ENCODE results near the gene LIF. TPM values are rescaled to one million over a fixed set of nuclear protein-coding genes. Genes with fewer than 3 reads are reported as not detected.

Gene LIF
- total and polyA plus RNA-seq, 2 donors (not counting 3 experiments of a cell fraction or from before 2014, with no cell fraction given), result 0.12 to 0.27 TPM

- Histone ChIP-seq H3K4me1 (ENCODE audit: control insufficient read depth, extremely low read depth, insufficient read depth, low read length) (no peaks in the 10 kb centered on the region), H3K9me1 (replicated peaks; ENCODE audit: control insufficient read depth, extremely low read depth, insufficient read depth, low read length) (no peaks in the 10 kb centered on the region), H3K36me3 (ENCODE audit: control insufficient read depth in 2 of 2, extremely low read depth in 1 of 2, insufficient read depth in 2 of 2, low read length in 2 of 2) (no peaks in the 10 kb centered on the region), H4K20me1 (replicated peaks; ENCODE audit: control insufficient read depth, extremely low read depth, insufficient read depth, low read length) (no peaks in the 10 kb centered on the region), H3K27me3 (ENCODE audit: control insufficient read depth in 2 of 2, insufficient read depth in 2 of 2, low read length in 2 of 2) (peaks cover 12 to 19% of the 10 kb centered on the region in 2 experiments), H3K9ac (replicated peaks; ENCODE audit: extremely low read depth, insufficient read depth, low read length) (no peak overlapping the region), H3K27ac (ENCODE audit: insufficient read depth, low read depth, low read length) (no peak overlapping the region), H2AFZ (ENCODE audit: low read depth, low read length) (no peak overlapping the region), H3K9me3 (replicated peaks; ENCODE audit: control insufficient read depth, insufficient read depth, low read length) (no peaks in the 10 kb centered on the region), H3K79me2 (ENCODE audit: control insufficient read depth, insufficient read depth, low read length) (no peaks in the 10 kb centered on the region), H3K4me2 (ENCODE audit: insufficient read depth, low read length) (no peak overlapping the region), H3K4me3 (replicated peaks in 1 of 3; ENCODE audit: insufficient read depth in 1 of 3, low read depth in 1 of 3, low read length in 3 of 3) (no peak overlapping the region)
- dilution Hi-C loops (cut with MboI; ENCODE audit: extremely low pct_ligation_motif_present, low sequenced_read_pairs) (no loop called here), intact Hi-C loops (cut with micrococcal nuclease) (no loop called here)
- no peak for DNase-seq (ENCODE audit: low read depth, low spot score)
- TF ChIP-seq JUN (IDR thresholded peaks at IDR 0.05; ENCODE audit: borderline replicate concordance, insufficient read depth, insufficient read length, low read depth), result no peak
- TF ChIP-seq CTCF (IDR thresholded peaks at IDR 0.05; ENCODE audit: extremely low read depth in 1 of 2, insufficient read depth in 1 of 2, low read depth in 1 of 2, low read length in 2 of 2), result no peak
- TF ChIP-seq GATA2 (IDR thresholded peaks at IDR 0.05; ENCODE audit: insufficient read depth, insufficient read length, low read depth, low read length), result no peak
- TF ChIP-seq POLR2AphosphoS5 (IDR thresholded peaks at IDR 0.05; ENCODE audit: insufficient read depth, low read depth, low read length), result no peak
- no peak for TF ChIP-seq MYC (IDR thresholded peaks at IDR 0.05; ENCODE audit: low read depth, low read length)
- TF ChIP-seq POLR2A (IDR thresholded peaks at IDR 0.05; ENCODE audit: low read depth, low read length), result no peak
- TF ChIP-seq MAX (IDR thresholded peaks at IDR 0.05; ENCODE audit: insufficient read depth, insufficient read length), result no peak
- no peak for TF ChIP-seq FOS (IDR thresholded peaks at IDR 0.05; ENCODE audit: borderline replicate concordance, insufficient read depth, low read length)
- ChIA-PET CTCF (no interaction called here), POLR2A (no interaction called here)
- no peak for FAIRE-seq
- no TSS peak for BruUV-seq (replicated peaks)
Observed at GRCh38 chr22:30228509-30229359, 17.8 kb downstream of the LIF start.
